Stimulated activated CD4-positive, alpha-beta T cell treated with anti-CD3 and anti-CD28 coated beads, TNF-alpha, amount 100 ng/mL, for 48 hours (primary cell): ENCODE measurements around the gene STPG2.

Experiments used
- DNase-seq, 3 donors: peaks; one replicate each; pipeline ENCODE4 v3.0.0-alpha.2; 2020; ENCODE audit warnings: low read depth in 3 of 3

The STPG2 gene

GRCh38 chr4:98143001-98143899, at the start of gene STPG2:
Gene STPG2, minus strand, starts transcription at chr4:98143476.
- DNase-seq, result peak; percentile 86 to 95 (median 89)

GRCh38 chr4:98185279-98185678, 42.0 kb upstream of the STPG2 start:
- DNase-seq, result no peak

GRCh38 chr4:98181809-98182208, 38.5 kb upstream of the STPG2 start:
- no peak for DNase-seq

- DNase-seq, result no peak
Observed at GRCh38 chr4:98179951-98180350, 36.7 kb upstream of the STPG2 start.

GRCh38 chr4:98176531-98176930, 33.3 kb upstream of the STPG2 start:
- DNase-seq, result no peak

GRCh38 chr4:98170035-98170434, 26.8 kb upstream of the STPG2 start:
- DNase-seq, result no peak

- no peak for DNase-seq
Observed at GRCh38 chr4:98166731-98167041, 23.4 kb upstream of the STPG2 start.

GRCh38 chr4:98166025-98166730, 22.9 kb upstream of the STPG2 start:
- DNase-seq, result no peak

GRCh38 chr4:98162696-98163095, 19.4 kb upstream of the STPG2 start:
- no peak for DNase-seq

GRCh38 chr4:98151145-98151924, 8.1 kb upstream of the STPG2 start:
- DNase-seq, result no peak

- no peak for DNase-seq
Observed at GRCh38 chr4:98150092-98150761, 7.0 kb upstream of the STPG2 start.

GRCh38 chr4:98148856-98149255, 5.6 kb upstream of the STPG2 start:
- DNase-seq, result no peak

- no peak for DNase-seq
Observed at GRCh38 chr4:98126141-98126540, 17.1 kb downstream of the STPG2 start.

GRCh38 chr4:98125585-98125984, 17.7 kb downstream of the STPG2 start:
- DNase-seq, result no peak

- DNase-seq, result no peak
Observed at GRCh38 chr4:98117363-98117762, 25.9 kb downstream of the STPG2 start.

- DNase-seq, result peak in 1 of 3 donors; percentile 0
Observed at GRCh38 chr4:98113012-98113411, 30.3 kb downstream of the STPG2 start.

- no peak for DNase-seq
Observed at GRCh38 chr4:98110929-98111328, 32.3 kb downstream of the STPG2 start.

GRCh38 chr4:98110214-98110613, 33.1 kb downstream of the STPG2 start:
- no peak for DNase-seq

- no peak for DNase-seq
Observed at GRCh38 chr4:98102660-98103059, 40.6 kb downstream of the STPG2 start.

- no peak for DNase-seq
Observed at GRCh38 chr4:98101988-98102387, 41.3 kb downstream of the STPG2 start.

GRCh38 chr4:98098764-98099163, 44.5 kb downstream of the STPG2 start:
- DNase-seq, result no peak

- no peak for DNase-seq
Observed at GRCh38 chr4:98094118-98094517, 49.2 kb downstream of the STPG2 start.
